HEK293 (cell line): ENCODE measurements around the gene ABCB9.

Source experiments
- BCL11B ChIP-seq: fragments of 450-650 bp; formaldehyde crosslinking; IDR thresholded peaks from 2 replicates; pipeline ENCODE4 v1.5.1; 2016; ENCODE audit warnings: low read depth, missing biosample characterization, missing genetic modification characterization
- FEZF1 ChIP-seq: fragments of 450-650 bp; formaldehyde crosslinking; IDR thresholded peaks from 2 replicates; pipeline ENCODE4 v1.5.1; 2016; ENCODE audit warnings: missing biosample characterization, missing genetic modification characterization
- GLI2 ChIP-seq: fragments of 450-650 bp; formaldehyde crosslinking; IDR thresholded peaks from 2 replicates; pipeline ENCODE4; 2017; ENCODE audit warnings: missing biosample characterization, missing genetic modification characterization, low read depth, borderline replicate concordance
- HOXD13 ChIP-seq: sonication (generic); formaldehyde crosslinking; IDR thresholded peaks from 2 replicates; pipeline ENCODE4 v1.8.0; 2022; ENCODE audit warnings: missing genetic modification reagents, borderline replicate concordance
- KLF7 ChIP-seq: fragments of 450-650 bp; formaldehyde crosslinking; IDR thresholded peaks from 2 replicates; pipeline ENCODE4 v1.5.1; 2016; ENCODE audit warnings: missing biosample characterization, missing genetic modification characterization, borderline replicate concordance
- PRDM10 ChIP-seq: fragments of 450-650 bp; formaldehyde crosslinking; IDR thresholded peaks from 2 replicates; pipeline ENCODE4 v1.5.1; 2016; ENCODE audit warnings: missing biosample characterization, missing genetic modification characterization
- ZBTB1 ChIP-seq: fragments of 450-650 bp; formaldehyde crosslinking; IDR thresholded peaks from 2 replicates; pipeline ENCODE4 v1.5.1; 2016; ENCODE audit warnings: missing biosample characterization, missing genetic modification characterization
- ZEB2 ChIP-seq: fragments of 450-650 bp; formaldehyde crosslinking; IDR thresholded peaks from 2 replicates; pipeline ENCODE4 v1.5.1; 2016; ENCODE audit warnings: missing biosample characterization, missing genetic modification characterization
- ZIC2 ChIP-seq: fragments of 450-650 bp; formaldehyde crosslinking; IDR thresholded peaks from 2 replicates; pipeline ENCODE4 v1.5.1; 2016; ENCODE audit warnings: missing biosample characterization, missing genetic modification characterization
- ZNF132 ChIP-seq: fragments of 450-650 bp; formaldehyde crosslinking; IDR thresholded peaks from 2 replicates; pipeline ENCODE4 v1.5.1; 2017; ENCODE audit warnings: missing biosample characterization, missing genetic modification characterization, borderline replicate concordance
- ZNF292 ChIP-seq: fragments of 450-650 bp; formaldehyde crosslinking; IDR thresholded peaks from 2 replicates; pipeline ENCODE4 v1.5.1; 2016; ENCODE audit warnings: low read depth, missing biosample characterization, missing genetic modification characterization, borderline replicate concordance
- ZNF324 ChIP-seq: fragments of 450-650 bp; formaldehyde crosslinking; IDR thresholded peaks from 2 replicates; pipeline ENCODE4 v1.5.1; 2016; ENCODE audit warnings: missing biosample characterization, missing genetic modification characterization
- ZNF366 ChIP-seq: fragments of 450-650 bp; formaldehyde crosslinking; conservative IDR thresholded peaks from 2 replicates; pipeline ENCODE4 v1.5.1; 2016; ENCODE audit warnings: missing biosample characterization, missing genetic modification characterization
- ZNF433 ChIP-seq: fragments of 450-650 bp; formaldehyde crosslinking; IDR thresholded peaks from 2 replicates; pipeline ENCODE4 v1.5.1; 2016; ENCODE audit warnings: missing biosample characterization, missing genetic modification characterization, low read depth
- ZNF449 ChIP-seq: fragments of 450-650 bp; formaldehyde crosslinking; IDR thresholded peaks from 2 replicates; pipeline ENCODE4 v1.5.1; 2017; ENCODE audit warnings: missing biosample characterization, mild to moderate bottlenecking, missing genetic modification characterization, moderate library complexity
- ZNF48 ChIP-seq: fragments of 450-650 bp; formaldehyde crosslinking; IDR thresholded peaks from 2 replicates; pipeline ENCODE4 v1.5.1; 2016; ENCODE audit warnings: missing biosample characterization, missing genetic modification characterization
- ZNF488 ChIP-seq: fragments of 450-650 bp; formaldehyde crosslinking; IDR thresholded peaks from 2 replicates; pipeline ENCODE4 v1.5.1; 2016; ENCODE audit warnings: missing biosample characterization, missing genetic modification characterization
- ZNF513 ChIP-seq: fragments of 450-650 bp; IDR thresholded peaks from 2 replicates; pipeline ENCODE4 v1.5.1; 2018; ENCODE audit warnings: missing biosample characterization, missing genetic modification characterization
- ZNF549 ChIP-seq: fragments of 450-650 bp; IDR thresholded peaks from 2 replicates; pipeline ENCODE4 v1.5.1; 2018; ENCODE audit warnings: missing biosample characterization, missing genetic modification characterization, mild to moderate bottlenecking, inconsistent platforms, moderate library complexity
- ZNF555 ChIP-seq: fragments of 450-650 bp; formaldehyde crosslinking; conservative IDR thresholded peaks from 2 replicates; pipeline ENCODE4 v1.5.1; 2017; ENCODE audit warnings: missing biosample characterization, mild to moderate bottlenecking, missing genetic modification characterization, inconsistent platforms
- ZNF621 ChIP-seq: fragments of 450-650 bp; formaldehyde crosslinking; IDR thresholded peaks from 2 replicates; pipeline ENCODE4 v1.5.1; 2017; ENCODE audit warnings: missing biosample characterization, missing genetic modification characterization
- ZNF623 ChIP-seq: fragments of 450-650 bp; formaldehyde crosslinking; IDR thresholded peaks from 2 replicates; pipeline ENCODE4 v1.5.1; 2016; ENCODE audit warnings: missing biosample characterization, missing genetic modification characterization
- ZNF624 ChIP-seq: fragments of 450-650 bp; formaldehyde crosslinking; IDR thresholded peaks from 2 replicates; pipeline ENCODE4 v1.5.1; 2017; ENCODE audit warnings: missing biosample characterization, missing genetic modification characterization
- ZNF654 ChIP-seq: fragments of 450-650 bp; formaldehyde crosslinking; IDR thresholded peaks from 2 replicates; pipeline ENCODE4 v1.5.1; 2016; ENCODE audit warnings: low read depth, missing biosample characterization, missing genetic modification characterization
- ZNF664 ChIP-seq: fragments of 450-650 bp; formaldehyde crosslinking; IDR thresholded peaks from 2 replicates; pipeline ENCODE4 v1.5.1; 2016; ENCODE audit warnings: missing biosample characterization, missing genetic modification characterization
- ZNF677 ChIP-seq: fragments of 450-650 bp; IDR thresholded peaks from 2 replicates; pipeline ENCODE4 v1.5.0; 2018; ENCODE audit warnings: missing biosample characterization, mild to moderate bottlenecking, missing genetic modification characterization, moderate library complexity
- ZNF704 ChIP-seq: fragments of 450-650 bp; formaldehyde crosslinking; IDR thresholded peaks from 2 replicates; pipeline ENCODE4 v1.5.1; 2016; ENCODE audit warnings: missing biosample characterization, missing genetic modification characterization
- ZNF777 ChIP-seq: fragments of 450-650 bp; formaldehyde crosslinking; IDR thresholded peaks from 2 replicates; pipeline ENCODE4 v1.5.1; 2017; ENCODE audit warnings: missing biosample characterization, missing genetic modification characterization, borderline replicate concordance
- ZSCAN4 ChIP-seq: fragments of 450-650 bp; formaldehyde crosslinking; IDR thresholded peaks from 2 replicates; pipeline ENCODE4 v1.5.1; 2017; ENCODE audit warnings: missing biosample characterization, missing genetic modification characterization

Gene ABCB9

GRCh38 chr12:122886851-122887818, 79.1 kb downstream of the ABCB9 start (continued):
- no peak for TF ChIP-seq ZNF555 (tag by site-specific recombination)
- TF ChIP-seq BCL11B (tag by site-specific recombination): no peak
- no peak for TF ChIP-seq GLI2 (tag by site-specific recombination)
- no peak for TF ChIP-seq ZNF621 (tag by site-specific recombination)
- TF ChIP-seq ZIC2: 0 out of 2 replicates have a peak, but pooled peaks have one; percentile 21
- no peak for TF ChIP-seq ZBTB1 (tag by site-specific recombination)
- TF ChIP-seq ZNF366 (tag by site-specific recombination): 0 out of 2 replicates have a peak, but pooled peaks have one; percentile 38
- no peak for TF ChIP-seq ZNF623
- TF ChIP-seq ZNF549: no peak
- 0 out of 2 replicates have a peak, but pooled peaks have one; percentile 27 for TF ChIP-seq PRDM10 (tag by site-specific recombination)
- TF ChIP-seq ZNF664 (tag by site-specific recombination): no peak
- TF ChIP-seq ZNF704: no peak
- TF ChIP-seq ZNF324 (tag by site-specific recombination): no peak
- no peak for TF ChIP-seq ZNF654 (tag by site-specific recombination)
- no peak for TF ChIP-seq ZNF677
- no peak for TF ChIP-seq HOXD13 (CRISPR knock-in tag)
- TF ChIP-seq KLF7 (tag by site-specific recombination): no peak
- TF ChIP-seq ZNF513 (tag by site-specific recombination): no peak
- TF ChIP-seq ZNF48 (tag by site-specific recombination): no peak
- TF ChIP-seq ZSCAN4 (tag by site-specific recombination): no peak
- no peak for TF ChIP-seq ZNF449 (tag by site-specific recombination)
- TF ChIP-seq ZEB2: peak; percentile 84
- TF ChIP-seq FEZF1: no peak
- no peak for TF ChIP-seq ZNF624 (tag by site-specific recombination)
- TF ChIP-seq ZNF433 (tag by site-specific recombination): no peak
- no peak for TF ChIP-seq ZNF132 (tag by site-specific recombination)
- TF ChIP-seq ZNF488 (tag by site-specific recombination): no peak
- TF ChIP-seq ZNF777 (tag by site-specific recombination): no peak
- no peak for TF ChIP-seq ZNF292 (tag by site-specific recombination)
